HG03442 (cell line): ENCODE data around the gene MRPL2.

Experiments used
- ATAC-seq: cut with Tn5 transposase; IDR thresholded peaks from one replicate; pipeline ENCODE4 v1.9.1; 2021; ENCODE audit warnings: mild to moderate bottlenecking, moderate library complexity; ENCODE audit not compliant: unreplicated experiment

The MRPL2 gene

DNA sequence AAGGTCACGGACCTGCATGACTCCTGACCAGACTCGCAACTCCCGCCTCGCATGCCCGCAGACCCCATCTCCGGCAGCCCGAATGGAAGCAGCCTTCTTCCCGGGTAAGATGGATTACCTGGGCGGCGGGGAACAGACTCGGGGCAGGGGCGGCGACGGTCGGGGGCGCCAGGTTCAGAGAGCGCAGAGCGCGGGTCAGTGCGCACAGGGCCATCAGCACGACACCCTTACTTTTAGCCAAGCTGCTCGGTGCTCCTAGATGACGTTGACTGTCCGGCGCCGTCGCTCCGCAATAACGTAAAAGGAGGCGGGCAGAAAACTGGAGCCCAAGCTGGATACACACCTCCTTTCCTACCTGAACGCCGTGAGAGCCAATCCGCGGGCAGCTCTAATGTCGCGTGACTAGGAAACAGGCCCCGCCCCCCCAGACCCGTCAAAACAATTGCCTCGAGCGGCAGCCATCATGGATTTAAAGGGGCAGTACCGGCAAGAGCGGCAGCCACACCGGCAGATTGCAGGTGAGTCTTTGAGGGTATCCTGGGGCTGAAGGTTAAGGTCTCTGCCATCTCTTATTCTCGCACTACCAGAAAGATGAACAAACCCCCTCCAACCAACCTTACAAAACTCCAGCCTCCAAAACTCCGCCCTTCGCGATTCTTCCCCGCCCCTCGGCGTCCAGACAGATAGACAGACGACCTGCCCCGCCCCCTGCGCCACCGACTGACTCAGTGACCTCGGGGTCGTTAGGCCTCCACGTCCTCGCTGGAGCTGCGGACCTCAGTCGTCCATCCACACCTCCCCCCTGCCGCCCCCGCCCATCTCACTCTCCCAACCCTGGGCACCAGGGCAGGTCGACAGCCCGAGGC lies at the start of gene MRPL2, which contains the start of gene KLC4:
TSS of gene MRPL2 (minus strand) at position 267 of the 866 bp plus-strand sequence. CDS start at position 214, 53 bp downstream.
TSS of gene KLC4 (plus strand) at position 464 of the 866 bp plus-strand sequence. CDS start 1,705 bp downstream, outside the sequence.
- ATAC-seq: peak; percentile 85

- ATAC-seq: no peak
Measured at GRCh38 chr6:43107344-43108062, 48.3 kb upstream of the MRPL2 start.

GRCh38 chr6:43105538-43106222 lies 46.4 kb upstream of the MRPL2 start:
- ATAC-seq: no peak

- ATAC-seq: no peak
Measured at GRCh38 chr6:43103253-43103876, 44.1 kb upstream of the MRPL2 start.

- no peak for ATAC-seq
Measured at GRCh38 chr6:43101497-43101896, 42.3 kb upstream of the MRPL2 start.

DNA sequence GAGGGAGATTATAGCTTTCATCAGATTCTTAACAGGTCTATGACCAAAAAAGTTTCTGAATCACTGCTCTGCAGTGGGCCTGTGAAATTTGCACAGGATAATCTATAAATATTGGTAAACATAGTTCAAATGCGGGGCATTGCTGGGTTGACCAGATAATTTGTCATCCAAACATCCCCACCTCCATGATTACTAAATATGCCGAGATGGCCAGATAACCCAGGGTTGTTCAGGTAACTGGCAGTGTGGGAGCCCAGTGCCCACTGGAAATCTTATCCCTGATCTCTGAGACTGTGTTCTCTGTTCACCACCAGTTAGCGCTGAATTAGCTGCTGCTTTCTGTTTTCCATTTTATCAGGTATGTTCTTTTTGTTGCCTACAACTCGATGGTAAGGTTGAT lies 38.3 kb upstream of the MRPL2 start:
- no peak for ATAC-seq

DNA sequence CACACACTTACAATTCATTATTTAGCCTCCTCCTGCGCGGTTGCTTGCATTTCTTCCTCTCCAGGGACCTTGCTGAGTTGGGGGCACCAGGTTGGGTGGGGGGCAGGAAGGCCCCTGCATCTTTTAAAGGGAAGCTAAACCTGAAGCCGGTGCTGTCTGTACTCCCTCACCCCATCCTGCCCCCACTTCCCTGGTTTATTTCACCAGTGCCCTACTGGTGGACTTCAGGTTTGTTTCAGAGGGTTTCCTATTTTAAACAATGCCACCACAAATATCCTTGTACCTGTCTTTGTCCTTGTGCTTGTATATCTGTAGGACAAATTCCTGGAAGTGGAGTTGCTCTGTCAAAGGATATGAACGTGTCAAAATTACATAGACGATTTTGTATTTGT lies 37.9 kb upstream of the MRPL2 start:
- no peak for ATAC-seq

- ATAC-seq: no peak
Measured at GRCh38 chr6:43096451-43097097, 37.3 kb upstream of the MRPL2 start.

GRCh38 chr6:43095939-43096338 lies 36.7 kb upstream of the MRPL2 start:
- no peak for ATAC-seq

DNA sequence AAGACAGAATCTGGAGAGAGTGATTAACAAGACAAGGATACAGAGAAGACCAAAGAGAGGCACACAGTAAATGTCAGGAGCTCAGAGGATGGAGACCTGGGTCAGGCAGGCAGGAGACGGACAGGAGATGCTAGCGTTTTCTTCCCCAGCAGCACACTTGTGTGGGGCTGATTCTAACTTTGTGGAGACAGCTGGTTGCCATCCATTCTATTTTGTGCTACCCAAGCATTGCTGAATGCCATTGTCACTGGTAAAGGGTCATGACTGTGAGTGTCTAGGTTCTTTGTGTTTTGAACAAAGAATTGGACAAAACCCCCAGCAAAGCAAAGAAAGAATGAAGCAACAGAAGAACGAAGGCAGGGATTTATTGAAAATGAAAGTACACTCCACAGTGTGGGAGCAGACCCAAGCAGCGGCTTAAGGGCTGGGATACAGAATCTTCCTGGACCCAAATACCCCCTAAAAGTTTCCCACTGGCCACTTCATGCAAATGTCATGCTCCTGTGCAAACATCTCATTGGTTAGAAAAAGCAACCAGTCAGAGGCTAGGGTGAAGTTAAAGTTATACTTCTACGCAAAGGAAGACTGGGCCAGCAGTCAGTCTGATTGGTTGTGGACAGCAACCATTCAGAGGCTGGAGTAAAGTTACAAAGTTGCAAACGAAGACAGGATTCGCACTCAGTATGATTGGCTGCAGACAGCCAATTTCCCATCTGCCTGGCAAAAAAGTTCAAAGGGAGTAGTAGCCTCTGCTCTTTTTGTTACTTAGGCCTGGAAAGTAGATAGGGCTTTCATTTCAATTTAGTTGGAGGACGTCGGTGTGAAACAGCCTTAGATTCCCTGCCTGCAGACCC lies 34.4 kb upstream of the MRPL2 start:
- no peak for ATAC-seq

DNA sequence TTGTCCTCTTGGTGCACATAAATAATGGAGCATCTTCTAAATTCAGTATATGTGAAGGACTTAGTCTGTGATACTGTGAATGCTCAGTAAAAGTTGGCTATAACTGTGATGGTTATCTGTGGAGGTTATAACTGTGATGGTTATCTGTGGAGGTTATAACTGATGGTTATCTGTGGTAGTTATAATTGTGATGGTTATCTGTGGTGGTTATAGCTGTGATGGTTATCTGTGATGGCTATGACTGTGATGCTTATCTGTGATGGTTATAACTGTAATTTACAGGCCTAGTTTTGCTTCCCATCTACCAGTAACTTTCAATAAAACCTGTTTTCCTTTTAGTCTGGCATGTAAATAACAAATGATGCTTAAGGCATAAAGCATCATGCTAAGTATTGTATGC lies 33.4 kb upstream of the MRPL2 start:
- ATAC-seq: no peak

DNA sequence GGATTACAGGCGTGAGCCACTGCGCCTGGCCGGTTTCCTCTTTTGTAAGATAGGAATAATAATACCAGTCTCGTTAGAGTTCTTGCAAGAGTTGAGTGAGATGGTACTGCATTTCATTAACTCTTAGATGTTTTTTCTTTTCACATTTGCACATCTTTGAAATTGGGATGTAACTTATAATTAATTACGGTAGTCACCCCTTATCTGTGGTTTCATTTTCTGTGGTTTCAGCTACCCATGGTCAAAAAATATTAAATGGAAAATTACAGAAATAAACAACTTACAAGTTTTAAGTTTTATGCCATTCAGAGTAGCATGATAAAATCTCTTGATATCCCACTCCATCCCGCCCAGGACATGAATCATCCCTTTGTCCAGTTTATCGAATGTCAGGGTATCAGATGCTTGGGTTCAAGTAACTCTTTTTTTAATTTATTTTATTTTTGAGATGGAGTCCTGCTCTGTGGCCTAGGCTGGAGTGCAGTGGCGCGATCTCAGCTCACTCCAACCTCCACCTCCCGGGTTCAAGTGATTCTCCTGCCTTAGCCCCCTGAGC lies 32.3 kb upstream of the MRPL2 start:
- no peak for ATAC-seq

DNA sequence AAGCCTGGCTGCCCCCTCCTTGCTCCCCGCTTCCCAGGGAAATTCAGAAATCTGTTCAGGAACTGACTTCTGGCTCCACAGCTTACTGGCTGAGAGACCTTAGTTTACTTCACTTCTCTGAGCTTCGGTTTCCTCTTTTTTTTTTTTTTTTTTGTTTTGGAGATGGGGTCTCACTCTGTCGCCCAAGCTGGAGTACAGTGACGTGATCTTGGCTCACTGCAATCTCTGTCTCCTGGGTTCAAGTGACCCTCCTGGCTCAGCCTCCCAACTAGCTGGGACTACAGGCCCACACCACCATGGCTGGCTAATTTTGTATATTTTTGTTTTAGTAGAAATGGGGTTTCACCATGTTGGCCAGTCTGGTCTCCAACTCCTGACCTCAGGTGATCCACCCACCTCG lies 31.8 kb upstream of the MRPL2 start:
- no peak for ATAC-seq

- no peak for ATAC-seq
Measured at GRCh38 chr6:43090559-43090956, 31.3 kb upstream of the MRPL2 start.

DNA sequence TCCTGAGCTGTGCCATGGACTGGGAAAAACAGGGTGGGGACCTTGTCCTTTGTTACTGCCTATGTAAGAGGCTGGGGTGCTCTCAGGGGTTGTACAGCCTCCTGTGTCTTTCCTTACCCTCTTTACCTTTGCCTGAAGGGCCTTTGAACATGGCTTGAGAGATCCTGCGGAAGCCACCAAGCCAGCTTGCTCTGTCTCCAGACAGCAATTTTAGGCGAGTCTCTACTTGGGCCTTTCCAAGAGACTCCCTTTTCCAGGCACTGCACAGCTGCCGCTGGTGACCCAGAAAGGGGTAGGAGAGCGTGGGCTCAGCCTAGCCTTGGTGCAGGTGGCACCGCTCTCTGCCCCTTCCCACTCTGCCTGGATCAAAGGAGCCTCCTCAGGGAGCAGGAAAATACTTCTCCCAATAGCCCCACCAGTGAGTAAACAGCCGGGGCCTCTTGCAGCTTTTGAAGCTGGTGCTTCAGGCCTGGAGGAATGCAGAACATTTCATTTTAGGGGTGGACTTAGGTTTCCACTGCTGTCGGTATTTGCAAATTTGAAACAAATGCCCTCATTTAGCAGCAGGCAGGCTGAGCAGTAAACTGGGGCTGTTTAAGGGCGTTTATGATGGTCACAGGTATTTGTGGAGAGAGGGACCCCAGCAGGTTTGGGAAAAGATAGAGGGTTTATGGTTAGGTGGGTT lies 30.8 kb upstream of the MRPL2 start:
- no peak for ATAC-seq

DNA sequence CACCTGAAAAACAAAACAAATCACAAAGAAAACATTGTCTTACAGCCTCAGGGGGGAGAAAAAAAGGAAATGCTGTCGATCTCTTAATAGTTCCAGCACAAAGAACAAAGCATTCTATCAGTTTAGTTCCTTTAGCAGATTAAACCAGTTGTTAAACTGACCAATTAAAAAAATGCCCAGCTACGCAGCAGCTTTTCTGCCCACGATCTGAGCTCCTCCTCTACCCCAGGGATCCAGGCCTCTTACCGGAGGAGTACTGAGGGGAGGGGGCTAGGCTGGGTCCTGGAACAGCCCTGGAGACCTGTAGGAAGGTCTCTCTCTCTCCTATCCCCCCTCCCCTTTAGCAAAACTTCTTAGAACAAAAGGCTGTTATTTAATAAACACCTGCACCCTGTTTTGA lies 30.2 kb upstream of the MRPL2 start:
- ATAC-seq: no peak

GRCh38 chr6:43088654-43089056 lies 29.4 kb upstream of the MRPL2 start:
- ATAC-seq: no peak

- ATAC-seq: no peak
Measured at GRCh38 chr6:43086022-43086658, 26.9 kb upstream of the MRPL2 start.
